Mesendoderm (in vitro differentiated cells): Measurements from ENCODE around the gene WNT1.

Experiments
- DNase-seq: peaks from one replicate; pipeline ENCODE4 v3.0.0; 2013
- H2AK5ac ChIP-seq: 2 replicates; pipeline ENCODE4 v1.6.1; 2013; ENCODE audit warnings: low read length, inconsistent platforms
- H2BK120ac ChIP-seq: 2 replicates; pipeline ENCODE4 v1.6.1; 2013; ENCODE audit warnings: low read depth, mild to moderate bottlenecking, low read length, moderate library complexity, mixed read lengths
- H2BK15ac ChIP-seq: replicated peaks from 2 replicates; pipeline ENCODE4 v1.6.1; 2013; ENCODE audit warnings: low read depth, mild to moderate bottlenecking, moderate library complexity
- H2BK5ac ChIP-seq: 2 replicates; pipeline ENCODE4 v1.6.1; 2013; ENCODE audit warnings: low read length, inconsistent platforms
- H3K18ac ChIP-seq: 2 replicates; pipeline ENCODE4 v1.6.1; 2013; ENCODE audit warnings: mild to moderate bottlenecking, low read length, mixed read lengths
- H3K23ac ChIP-seq: one replicate; pipeline ENCODE4 v1.6.1; 2013; ENCODE audit warnings: low read length
- H3K27ac ChIP-seq: 2 replicates; pipeline ENCODE4 v1.5.1; 2013; ENCODE audit warnings: low read depth, mild to moderate bottlenecking, inconsistent platforms, low read length, moderate library complexity
- H3K27me3 ChIP-seq: 2 replicates; pipeline ENCODE4 v1.6.1; 2013; ENCODE audit warnings: low read length, control low read depth, mild to moderate bottlenecking, inconsistent platforms; ENCODE audit not compliant: insufficient read depth, poor library complexity
- H3K36me3 ChIP-seq: 2 replicates; pipeline ENCODE4 v1.6.1; 2013; ENCODE audit warnings: low read length, inconsistent platforms; ENCODE audit not compliant: control insufficient read depth, insufficient read depth
- H3K4ac ChIP-seq: one replicate; pipeline ENCODE4 v1.6.1; 2013; ENCODE audit warnings: low read depth, mild to moderate bottlenecking, low read length, moderate library complexity
- H3K4me1 ChIP-seq: 2 replicates; pipeline ENCODE4 v1.6.1; 2013; ENCODE audit warnings: low read depth, low read length, inconsistent platforms; ENCODE audit not compliant: control insufficient read depth
- H3K4me2 ChIP-seq: 2 replicates; pipeline ENCODE4 v1.6.1; 2013; ENCODE audit warnings: low read length
- H3K4me3 ChIP-seq: 2 replicates; pipeline ENCODE4 v1.5.1; 2013; ENCODE audit warnings: mild to moderate bottlenecking, low read length
- H3K56ac ChIP-seq: one replicate; pipeline ENCODE4 v1.6.1; 2013; ENCODE audit warnings: low read length
- H3K79me1 ChIP-seq: 2 replicates; pipeline ENCODE4 v1.6.1; 2013; ENCODE audit warnings: low read length, inconsistent platforms
- H3K79me2 ChIP-seq: 2 replicates; pipeline ENCODE4 v1.6.1; 2013; ENCODE audit warnings: mild to moderate bottlenecking, low read length; ENCODE audit not compliant: control insufficient read depth, insufficient read depth
- H3K9ac ChIP-seq: 2 replicates; pipeline ENCODE4 v1.6.1; 2013; ENCODE audit warnings: low read length, inconsistent platforms
- H4K5ac ChIP-seq: one replicate; pipeline ENCODE4 v1.6.1; 2013; ENCODE audit warnings: low read length
- H4K8ac ChIP-seq: one replicate; pipeline ENCODE4 v1.6.1; 2013; ENCODE audit warnings: low read depth, mild to moderate bottlenecking, control low read depth, low read length, moderate library complexity
- WGBS: extraction: QIAGEN DNeasy Blood & Tissue Kit; methylation state at CpG from one replicate; pipeline ENCODE4 v1.1.7; 2013; ENCODE audit warnings: low lambda C conversion rate, missing lambda C conversion rate; ENCODE audit not compliant: insufficient coverage; ENCODE audit errors: extremely low coverage; 5-methylcytosine and 5-hydroxymethylcytosine counted together

The WNT1 gene

DNA sequence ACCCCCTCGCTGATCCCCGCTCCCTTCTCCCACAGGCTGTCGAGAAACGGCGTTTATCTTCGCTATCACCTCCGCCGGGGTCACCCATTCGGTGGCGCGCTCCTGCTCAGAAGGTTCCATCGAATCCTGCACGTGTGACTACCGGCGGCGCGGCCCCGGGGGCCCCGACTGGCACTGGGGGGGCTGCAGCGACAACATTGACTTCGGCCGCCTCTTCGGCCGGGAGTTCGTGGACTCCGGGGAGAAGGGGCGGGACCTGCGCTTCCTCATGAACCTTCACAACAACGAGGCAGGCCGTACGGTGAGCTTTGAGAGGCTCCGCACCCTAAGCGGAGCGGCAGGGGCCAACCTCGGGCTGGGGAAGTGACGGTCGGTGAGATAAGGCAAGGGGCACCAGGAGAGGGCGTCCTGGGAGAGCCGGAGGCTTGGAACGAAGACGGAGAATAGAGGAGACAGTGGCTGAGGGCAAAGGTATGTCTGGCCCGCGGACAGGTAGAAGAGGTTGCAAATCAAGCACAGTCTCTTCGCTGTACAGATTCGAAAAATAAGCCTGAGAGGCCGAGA, 2.3 kb downstream of the WNT1 start:
- no peak overlapping the region for H4K8ac ChIP-seq
- no peaks in the 10 kb centered on the region for H3K79me1 ChIP-seq
- no peak overlapping the region for H3K18ac ChIP-seq
- no peak overlapping the region for H3K27ac ChIP-seq
- H3K36me3 ChIP-seq = no peaks in the 10 kb centered on the region
- DNase-seq = peak; percentile 82
- no peak overlapping the region for H3K4ac ChIP-seq
- no peak overlapping the region for H2AK5ac ChIP-seq
- H3K4me2 ChIP-seq = peak overlapping the region; percentile 53
- H2BK120ac ChIP-seq = no peak overlapping the region
- peak overlapping the region; percentile 50 for H3K56ac ChIP-seq
- H3K27me3 ChIP-seq = peaks cover 81% of the 10 kb centered on the region
- no peak overlapping the region for H2BK5ac ChIP-seq
- no peak overlapping the region for H3K23ac ChIP-seq
- H3K79me2 ChIP-seq = no peaks in the 10 kb centered on the region
- H2BK15ac ChIP-seq = no peak overlapping the region
- no peak overlapping the region for H3K9ac ChIP-seq
- no peak overlapping the region for H3K4me3 ChIP-seq
- no CpG with 5 or more reads among the region's 46 CpGs for WGBS
- H4K5ac ChIP-seq = no peak overlapping the region
- H3K4me1 ChIP-seq = no peaks in the 10 kb centered on the region

DNA sequence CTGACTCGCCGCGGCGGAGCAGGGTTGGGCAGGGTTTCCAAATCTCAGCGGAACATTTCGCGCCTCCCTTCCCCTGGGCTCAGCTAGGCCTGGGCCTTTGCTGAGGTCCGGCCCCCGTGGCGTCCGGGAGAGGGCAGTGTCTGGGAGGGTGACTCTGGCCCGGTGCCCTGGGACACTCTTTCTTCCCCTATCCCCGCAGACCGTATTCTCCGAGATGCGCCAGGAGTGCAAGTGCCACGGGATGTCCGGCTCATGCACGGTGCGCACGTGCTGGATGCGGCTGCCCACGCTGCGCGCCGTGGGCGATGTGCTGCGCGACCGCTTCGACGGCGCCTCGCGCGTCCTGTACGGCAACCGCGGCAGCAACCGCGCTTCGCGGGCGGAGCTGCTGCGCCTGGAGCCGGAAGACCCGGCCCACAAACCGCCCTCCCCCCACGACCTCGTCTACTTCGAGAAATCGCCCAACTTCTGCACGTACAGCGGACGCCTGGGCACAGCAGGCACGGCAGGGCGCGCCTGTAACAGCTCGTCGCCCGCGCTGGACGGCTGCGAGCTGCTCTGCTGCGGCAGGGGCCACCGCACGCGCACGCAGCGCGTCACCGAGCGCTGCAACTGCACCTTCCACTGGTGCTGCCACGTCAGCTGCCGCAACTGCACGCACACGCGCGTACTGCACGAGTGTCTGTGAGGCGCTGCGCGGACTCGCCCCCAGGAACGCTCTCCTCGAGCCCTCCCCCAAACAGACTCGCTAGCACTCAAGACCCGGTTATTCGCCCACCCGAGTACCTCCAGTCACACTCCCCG, 3.0 kb downstream of the WNT1 start:
- no peak overlapping the region for H2AK5ac ChIP-seq
- peak overlapping the region; percentile 45 for H3K56ac ChIP-seq
- H3K4me1 ChIP-seq = no peaks in the 10 kb centered on the region
- H2BK5ac ChIP-seq = no peak overlapping the region
- peaks cover 75% of the 10 kb centered on the region for H3K27me3 ChIP-seq
- H2BK15ac ChIP-seq = no peak overlapping the region
- H4K5ac ChIP-seq = no peak overlapping the region
- no peak overlapping the region for H2BK120ac ChIP-seq
- H3K27ac ChIP-seq = no peak overlapping the region
- peak overlapping the region; percentile 53 for H3K4me2 ChIP-seq
- peak overlapping the region; percentile 43 for H3K9ac ChIP-seq
- H3K4ac ChIP-seq = no peak overlapping the region
- peak overlapping the region; percentile 94 for H3K23ac ChIP-seq
- H3K79me1 ChIP-seq = no peaks in the 10 kb centered on the region
- no peaks in the 10 kb centered on the region for H3K36me3 ChIP-seq
- DNase-seq = peak; percentile 63
- no peak overlapping the region for H4K8ac ChIP-seq
- no peak overlapping the region for H3K4me3 ChIP-seq
- no peak overlapping the region for H3K18ac ChIP-seq
- no peaks in the 10 kb centered on the region for H3K79me2 ChIP-seq
- no CpG with 5 or more reads among the region's 91 CpGs for WGBS

DNA sequence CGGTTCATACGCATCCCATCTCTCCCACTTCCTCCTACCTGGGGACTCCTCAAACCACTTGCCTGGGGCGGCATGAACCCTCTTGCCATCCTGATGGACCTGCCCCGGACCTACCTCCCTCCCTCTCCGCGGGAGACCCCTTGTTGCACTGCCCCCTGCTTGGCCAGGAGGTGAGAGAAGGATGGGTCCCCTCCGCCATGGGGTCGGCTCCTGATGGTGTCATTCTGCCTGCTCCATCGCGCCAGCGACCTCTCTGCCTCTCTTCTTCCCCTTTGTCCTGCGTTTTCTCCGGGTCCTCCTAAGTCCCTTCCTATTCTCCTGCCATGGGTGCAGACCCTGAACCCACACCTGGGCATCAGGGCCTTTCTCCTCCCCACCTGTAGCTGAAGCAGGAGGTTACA, 3.6 kb downstream of the WNT1 start:
- Histone ChIP-seq H3K23ac (peak overlapping the region; percentile 94), H3K27ac (no peak overlapping the region), H3K4me3 (no peak overlapping the region), H3K79me2 (no peaks in the 10 kb centered on the region), H2BK5ac (no peak overlapping the region), H3K56ac (no peak overlapping the region), H2BK120ac (no peak overlapping the region), H2AK5ac (no peak overlapping the region), H2BK15ac (no peak overlapping the region), H3K4me1 (no peaks in the 10 kb centered on the region), H3K4me2 (no peak overlapping the region), H3K27me3 (peaks cover 74% of the 10 kb centered on the region), H3K4ac (no peak overlapping the region), H3K18ac (no peak overlapping the region), H3K36me3 (no peaks in the 10 kb centered on the region), H4K8ac (no peak overlapping the region), H3K9ac (no peak overlapping the region), H3K79me1 (no peaks in the 10 kb centered on the region), H4K5ac (no peak overlapping the region)
- no peak for DNase-seq
- WGBS = no CpG with 5 or more reads among the region's 13 CpGs

DNA sequence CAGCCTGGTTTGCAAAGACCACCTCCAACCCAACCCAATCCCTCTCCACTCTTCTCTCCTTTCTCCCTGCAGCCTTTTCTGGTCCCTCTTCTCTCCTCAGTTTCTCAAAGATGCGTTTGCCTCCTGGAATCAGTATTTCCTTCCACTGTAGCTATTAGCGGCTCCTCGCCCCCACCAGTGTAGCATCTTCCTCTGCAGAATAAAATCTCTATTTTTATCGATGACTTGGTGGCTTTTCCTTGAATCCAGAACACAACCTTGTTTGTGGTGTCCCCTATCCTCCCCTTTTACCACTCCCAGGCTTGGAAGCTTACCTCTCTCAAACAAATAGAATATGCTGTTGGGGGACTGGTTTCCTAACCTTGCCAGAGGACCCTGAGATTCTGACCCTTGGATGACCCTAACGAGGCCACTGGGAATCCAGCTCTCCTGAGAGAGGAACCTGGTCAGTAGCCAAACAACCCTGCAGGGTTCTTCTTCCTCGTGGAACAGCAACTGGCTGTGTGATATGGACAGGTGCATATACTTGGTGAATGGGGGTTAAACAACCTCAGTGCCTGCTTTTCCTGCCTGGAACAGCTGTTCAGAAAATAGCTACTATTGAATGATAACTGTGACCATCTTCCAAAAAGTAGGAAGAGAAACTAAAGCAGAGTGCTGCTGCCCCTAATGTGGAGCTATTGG, 4.4 kb downstream of the WNT1 start:
- no peak overlapping the region for H3K4me3 ChIP-seq
- no peak overlapping the region for H3K9ac ChIP-seq
- H3K4ac ChIP-seq = no peak overlapping the region
- no peak overlapping the region for H3K56ac ChIP-seq
- H3K4me2 ChIP-seq = no peak overlapping the region
- H3K18ac ChIP-seq = no peak overlapping the region
- no peaks in the 10 kb centered on the region for H3K4me1 ChIP-seq
- no peaks in the 10 kb centered on the region for H3K36me3 ChIP-seq
- no peak overlapping the region for H2AK5ac ChIP-seq
- no peak overlapping the region for H2BK5ac ChIP-seq
- H2BK15ac ChIP-seq = no peak overlapping the region
- no peak for DNase-seq
- H3K23ac ChIP-seq = no peak overlapping the region
- no peak overlapping the region for H2BK120ac ChIP-seq
- WGBS = no CpG with 5 or more reads among the region's 6 CpGs
- H3K27ac ChIP-seq = no peak overlapping the region
- peaks cover 71% of the 10 kb centered on the region for H3K27me3 ChIP-seq
- no peak overlapping the region for H4K5ac ChIP-seq
- no peaks in the 10 kb centered on the region for H3K79me1 ChIP-seq
- no peaks in the 10 kb centered on the region for H3K79me2 ChIP-seq
- H4K8ac ChIP-seq = no peak overlapping the region

DNA sequence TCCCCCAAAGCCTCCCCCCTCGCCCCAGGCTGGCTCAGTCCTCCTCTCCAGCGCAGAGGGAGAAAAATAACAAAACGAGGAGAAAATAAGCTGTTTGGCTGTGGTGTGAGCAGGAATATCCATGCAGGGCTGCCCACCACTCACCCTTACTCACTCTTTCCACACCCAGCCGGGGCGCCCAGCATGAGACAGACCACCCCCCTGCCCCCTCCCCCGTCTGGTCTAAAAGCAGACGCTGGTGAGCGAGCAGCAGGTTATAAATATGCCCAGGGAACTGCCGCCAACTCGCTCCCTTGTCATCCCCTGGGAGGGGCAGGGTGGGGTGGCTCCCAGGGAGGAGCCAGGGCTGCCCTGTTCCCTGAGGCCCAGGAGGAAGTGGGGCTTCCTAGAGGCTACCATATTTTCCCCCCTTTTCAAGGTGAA, 7.4 kb downstream of the WNT1 start:
- no peak overlapping the region for H4K8ac ChIP-seq
- peaks cover 44% of the 10 kb centered on the region for H3K27me3 ChIP-seq
- no peak overlapping the region for H3K4me3 ChIP-seq
- no peak overlapping the region for H2AK5ac ChIP-seq
- no peak overlapping the region for H2BK15ac ChIP-seq
- no CpG with 5 or more reads among the region's 10 CpGs for WGBS
- H3K27ac ChIP-seq = no peak overlapping the region
- no peak overlapping the region for H3K23ac ChIP-seq
- no peak overlapping the region for H3K4me2 ChIP-seq
- H3K9ac ChIP-seq = no peak overlapping the region
- no peaks in the 10 kb centered on the region for H3K79me1 ChIP-seq
- H3K79me2 ChIP-seq = no peaks in the 10 kb centered on the region
- H3K4me1 ChIP-seq = no peaks in the 10 kb centered on the region
- H3K36me3 ChIP-seq = no peaks in the 10 kb centered on the region
- no peak overlapping the region for H2BK5ac ChIP-seq
- H2BK120ac ChIP-seq = no peak overlapping the region
- H3K4ac ChIP-seq = no peak overlapping the region
- H3K56ac ChIP-seq = no peak overlapping the region
- no peak overlapping the region for H4K5ac ChIP-seq
- no peak for DNase-seq
- no peak overlapping the region for H3K18ac ChIP-seq
